HCT116 (cell line): Measurements from ENCODE around the gene GSTT4. TPM values are rescaled to one million over a fixed set of nuclear protein-coding genes. Genes with fewer than 3 reads are reported as not detected.

Experiments
- ATAC-seq: fragments of 200-7000 bp; cut with Tn5 transposase; 2 replicates; pipeline ENCODE4 v1.9.1; 2020; ENCODE audit warnings: mild to moderate bottlenecking, moderate library complexity
- BruUV-seq: library from RNA; stranded (reverse); fragments of 400-500 nt; replicated peaks from 2 replicates; lab custom pipeline; 2021; lab: Mats Ljungman, UMichigan
- CTCF ChIA-PET: fragments of 300-600 bp; sonication (Branson Sonifier 250); formaldehyde crosslinking; loops from one replicate; lab custom pipeline; 2021; ENCODE audit warnings: antibody characterized with exemption; lab: Charles Lee
- POLR2A ChIA-PET: fragments of 300-600, 350-600 bp; sonication (Branson Sonifier 250); formaldehyde crosslinking; loops from one replicate; lab custom pipeline; 2021; ENCODE audit warnings: antibody characterized with exemption; lab: Charles Lee
- RAD21 ChIA-PET, 2 experiments: fragments of 300-600 bp; sonication (Branson Sonifier 250); formaldehyde crosslinking; loops; one replicate each; lab custom pipeline; 2023; ENCODE audit warnings: low total read pairs in 2 of 2; ENCODE audit not compliant: uncharacterized antibody in 2 of 2, unreplicated experiment in 2 of 2, low non-redundant PET in 1 of 2; lab: Charles Lee
- DNase-seq: peaks from one replicate; pipeline ENCODE4 v3.0.0-alpha.2; 2010; ENCODE audit warnings: low read depth, low spot score
- H2AFZ ChIP-seq: fragments of 200-600 bp; shearing (Covaris generic), sonication (generic); 2 replicates; pipeline ENCODE4 v1.6.1; 2017; ENCODE audit warnings: low read depth, mixed run types, mixed read lengths, antibody characterized with exemption, low read length; ENCODE audit not compliant: poor library complexity, severe bottlenecking
- H3K27ac ChIP-seq: 2 replicates; pipeline ENCODE4 v1.5.1; 2012; ENCODE audit warnings: low read depth, low read length
- H3K27me3 ChIP-seq: fragments of 200-600 bp; sonication (generic); 2 replicates; pipeline ENCODE4 v1.6.1; 2016; ENCODE audit warnings: mixed run types, low read length, mixed read lengths; ENCODE audit not compliant: insufficient read depth
- H3K36me3 ChIP-seq, 2 experiments: fragments of 200-500 bp in 1 of 2; fragments of 200-600 bp in 1 of 2; sonication (Bioruptor generic) in 1 of 2; sonication (generic) in 1 of 2; 2 replicates each; pipeline versions ENCODE4 v1.5.1 to v1.6.1; 2014 to 2016; ENCODE audit warnings: low read length in 2 of 2, inconsistent platforms in 1 of 2, mixed read lengths in 1 of 2, mixed run types in 1 of 2; ENCODE audit not compliant: insufficient read depth in 2 of 2, control insufficient read depth in 1 of 2
- H3K4me1 ChIP-seq, 2 experiments: fragments of 200-600 bp in 1 of 2; sonication (generic) in 1 of 2; 2 replicates each; pipeline versions ENCODE4 v1.5.1 to v1.6.1; 2012 to 2017; ENCODE audit warnings: low read length in 2 of 2, inconsistent platforms in 1 of 2, mild to moderate bottlenecking in 1 of 2, mixed read lengths in 1 of 2, mixed run types in 1 of 2, moderate library complexity in 1 of 2; ENCODE audit not compliant: insufficient read depth in 2 of 2, control insufficient read depth in 1 of 2
- H3K4me2 ChIP-seq: fragments of 200-600 bp; sonication (generic); 2 replicates; pipeline ENCODE4 v1.6.1; 2017; ENCODE audit warnings: mixed run types, low read length, mixed read lengths
- H3K4me3 ChIP-seq, 2 experiments: fragments of 200-600 bp in 1 of 2; sonication (generic) in 1 of 2; replicated peaks in 1 of 2; 2 replicates each; pipeline ENCODE4 v1.5.1; 2011 to 2016; ENCODE audit warnings: low read length in 2 of 2, control low read depth in 1 of 2, low read depth in 1 of 2, mild to moderate bottlenecking in 1 of 2, mixed read lengths in 1 of 2, mixed run types in 1 of 2
- H3K79me2 ChIP-seq: fragments of 200-600 bp; sonication (generic); 2 replicates; pipeline ENCODE4 v1.6.1; 2017; ENCODE audit warnings: mild to moderate bottlenecking, mixed run types, low read length, moderate library complexity, mixed read lengths; ENCODE audit not compliant: insufficient read depth
- H3K9ac ChIP-seq: fragments of 200-600 bp; sonication (generic); 2 replicates; pipeline ENCODE4 v1.6.1; 2016; ENCODE audit warnings: low read length, mixed read lengths
- H3K9me2 ChIP-seq: fragments of 200-600 bp; sonication (generic), shearing (Covaris generic); 2 replicates; pipeline ENCODE4 v1.6.1; 2017; ENCODE audit warnings: mixed run types, mild to moderate bottlenecking, moderate library complexity; ENCODE audit not compliant: insufficient read depth
- H3K9me3 ChIP-seq, 2 experiments: fragments of 200-500 bp in 1 of 2; fragments of 200-600 bp in 1 of 2; sonication (Bioruptor generic) in 1 of 2; sonication (generic) in 1 of 2; 2 replicates each; pipeline ENCODE4 v1.6.1; 2014 to 2017; ENCODE audit warnings: low read length in 2 of 2, mixed read lengths in 2 of 2, inconsistent platforms in 1 of 2, low read depth in 1 of 2, mild to moderate bottlenecking in 1 of 2, mixed run types in 1 of 2, moderate library complexity in 1 of 2; ENCODE audit not compliant: control insufficient read depth in 1 of 2, insufficient read depth in 1 of 2
- H4K20me1 ChIP-seq: fragments of 200-600 bp; sonication (generic), shearing (Covaris generic); 2 replicates; pipeline ENCODE4 v1.6.1; 2017; ENCODE audit warnings: mixed run types, mild to moderate bottlenecking, moderate library complexity; ENCODE audit not compliant: insufficient read depth
- CEBPB ChIP-seq: IDR thresholded peaks from 2 replicates; pipeline ENCODE4 v1.6.1; 2012; ENCODE audit warnings: low read depth
- ELF1 ChIP-seq: IDR thresholded peaks from 2 replicates; pipeline ENCODE4 v1.6.1; 2012; ENCODE audit warnings: low read depth, borderline replicate concordance
- EZH2 ChIP-seq: fragments of 200-600 bp; sonication (generic); IDR thresholded peaks from 2 replicates; pipeline ENCODE4 v1.6.1; 2017; ENCODE audit warnings: antibody characterized with exemption, mixed run types
- FOSL1 ChIP-seq: IDR thresholded peaks from 2 replicates; pipeline ENCODE4 v1.6.1; 2012; ENCODE audit warnings: low read depth
- POLR2AphosphoS5 ChIP-seq: IDR thresholded peaks from 2 replicates; pipeline ENCODE4 v1.6.1; 2011; ENCODE audit warnings: mild to moderate bottlenecking, low read depth, low read length, moderate library complexity
- RAD21 ChIP-seq: IDR thresholded peaks from 2 replicates; pipeline ENCODE4 v1.6.1; 2012; ENCODE audit warnings: low read depth, mild to moderate bottlenecking
- SP1 ChIP-seq: IDR thresholded peaks from 2 replicates; pipeline ENCODE4 v1.6.1; 2012; ENCODE audit warnings: low read depth
- YY1 ChIP-seq: IDR thresholded peaks from 2 replicates; pipeline ENCODE4 v1.6.1; 2011; ENCODE audit warnings: low read length, low read depth, moderate library complexity, mild to moderate bottlenecking; ENCODE audit not compliant: insufficient replicate concordance; ENCODE audit errors: extremely low read depth
- ZFX ChIP-seq: fragments of 450-650 bp; IDR thresholded peaks from 2 replicates; pipeline ENCODE4 v1.6.1; 2017
- intact Hi-C: fragments of 100-400 bp; cut with micrococcal nuclease; formaldehyde crosslinking; loops from 2 replicates; pipeline ENCODE4 v1.10.0; 2022
- total RNA-seq: library from RNA; stranded (reverse); gene quantifications from one replicate; pipeline ENCODE4 v1.2.1, GENCODE V29; 2021; ENCODE audit not compliant: unreplicated experiment
- TF ChIP-seq, protein P1 (sequence below), 3 experiments: fragments of 200-600 bp in 1 of 3; sonication (generic) in 1 of 3; IDR thresholded peaks in 2 of 3; conservative IDR thresholded peaks in 1 of 3; 2 replicates each; pipeline ENCODE4 v1.5.1; 2012 to 2017; ENCODE audit warnings: low read depth in 2 of 3, low read length in 2 of 3, antibody characterized with exemption in 1 of 3, borderline replicate concordance in 1 of 3, control low read depth in 1 of 3, mild to moderate bottlenecking in 1 of 3, mixed read lengths in 1 of 3, mixed run types in 1 of 3, moderate library complexity in 1 of 3; ENCODE audit not compliant: insufficient read depth in 1 of 3
- TF ChIP-seq, protein P2 (sequence below): IDR thresholded peaks from 2 replicates; pipeline ENCODE4 v1.6.1; 2012; ENCODE audit warnings: low read depth
- TF ChIP-seq, protein P3 (sequence below): IDR thresholded peaks from 2 replicates; pipeline ENCODE4 v1.6.1; 2012
- TF ChIP-seq, protein P4 (sequence below): IDR thresholded peaks from 2 replicates; pipeline ENCODE4 v1.6.1; 2012

Gene GSTT4
- total RNA-seq, 1 experiment from 2014 or later, result not detected

DNA sequence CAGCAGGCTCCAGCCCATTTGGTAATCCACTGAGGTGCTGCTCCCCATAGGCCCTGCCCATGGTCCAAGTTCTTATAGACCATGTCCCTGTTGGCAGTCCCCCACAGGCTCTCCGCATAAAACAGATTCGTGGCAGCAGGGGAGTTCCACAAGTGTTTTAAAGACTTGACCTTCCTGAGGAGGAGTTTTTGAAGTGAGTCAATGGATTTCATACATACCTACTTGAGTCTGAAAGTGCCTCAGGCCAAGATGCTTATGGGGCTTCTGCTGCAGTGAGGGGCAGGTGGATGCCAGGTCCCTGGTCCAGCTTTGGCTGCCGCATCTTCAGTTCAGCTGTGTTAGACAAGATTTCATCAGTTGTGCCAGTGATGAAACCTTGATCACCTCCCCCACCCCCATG is 49.1 kb upstream of the GSTT4 start:
- ChIA-PET RAD21 (no interaction called here), CTCF (no interaction called here), POLR2A (no interaction called here)
- Histone ChIP-seq H3K9ac (no peak overlapping the region), H3K4me3 (no peak overlapping the region), H4K20me1 (no peaks in the 10 kb centered on the region), H3K4me1 (no peaks in the 10 kb centered on the region), H3K36me3 (peaks cover 35 to 39% of the 10 kb centered on the region in 2 experiments), H3K9me3 (no peaks in the 10 kb centered on the region), H3K4me2 (no peak overlapping the region), H3K79me2 (no peaks in the 10 kb centered on the region), H3K9me2 (no peaks in the 10 kb centered on the region), H3K27me3 (no peaks in the 10 kb centered on the region), H3K27ac (no peak overlapping the region), H2AFZ (no peak overlapping the region)
- intact Hi-C loops, result no loop called here
- no peak for DNase-seq
- TF ChIP-seq, protein P1, sequence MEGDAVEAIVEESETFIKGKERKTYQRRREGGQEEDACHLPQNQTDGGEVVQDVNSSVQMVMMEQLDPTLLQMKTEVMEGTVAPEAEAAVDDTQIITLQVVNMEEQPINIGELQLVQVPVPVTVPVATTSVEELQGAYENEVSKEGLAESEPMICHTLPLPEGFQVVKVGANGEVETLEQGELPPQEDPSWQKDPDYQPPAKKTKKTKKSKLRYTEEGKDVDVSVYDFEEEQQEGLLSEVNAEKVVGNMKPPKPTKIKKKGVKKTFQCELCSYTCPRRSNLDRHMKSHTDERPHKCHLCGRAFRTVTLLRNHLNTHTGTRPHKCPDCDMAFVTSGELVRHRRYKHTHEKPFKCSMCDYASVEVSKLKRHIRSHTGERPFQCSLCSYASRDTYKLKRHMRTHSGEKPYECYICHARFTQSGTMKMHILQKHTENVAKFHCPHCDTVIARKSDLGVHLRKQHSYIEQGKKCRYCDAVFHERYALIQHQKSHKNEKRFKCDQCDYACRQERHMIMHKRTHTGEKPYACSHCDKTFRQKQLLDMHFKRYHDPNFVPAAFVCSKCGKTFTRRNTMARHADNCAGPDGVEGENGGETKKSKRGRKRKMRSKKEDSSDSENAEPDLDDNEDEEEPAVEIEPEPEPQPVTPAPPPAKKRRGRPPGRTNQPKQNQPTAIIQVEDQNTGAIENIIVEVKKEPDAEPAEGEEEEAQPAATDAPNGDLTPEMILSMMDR (IDR thresholded peaks at IDR 0.05 in 2 of 3, conservative IDR thresholded peaks at IDR 0.05 in 1 of 3; ENCODE audit: borderline replicate concordance in 1 of 3, insufficient read depth in 1 of 3, low read depth in 2 of 3, low read length in 2 of 3), result no peak
- TF ChIP-seq ELF1 (no peak), EZH2 (no peak), CEBPB (no peak), RAD21 (no peak), POLR2AphosphoS5 (no peak), YY1 (no peak), FOSL1 (no peak), ZFX (no peak), SP1 (no peak)
- TF ChIP-seq, protein P2, sequence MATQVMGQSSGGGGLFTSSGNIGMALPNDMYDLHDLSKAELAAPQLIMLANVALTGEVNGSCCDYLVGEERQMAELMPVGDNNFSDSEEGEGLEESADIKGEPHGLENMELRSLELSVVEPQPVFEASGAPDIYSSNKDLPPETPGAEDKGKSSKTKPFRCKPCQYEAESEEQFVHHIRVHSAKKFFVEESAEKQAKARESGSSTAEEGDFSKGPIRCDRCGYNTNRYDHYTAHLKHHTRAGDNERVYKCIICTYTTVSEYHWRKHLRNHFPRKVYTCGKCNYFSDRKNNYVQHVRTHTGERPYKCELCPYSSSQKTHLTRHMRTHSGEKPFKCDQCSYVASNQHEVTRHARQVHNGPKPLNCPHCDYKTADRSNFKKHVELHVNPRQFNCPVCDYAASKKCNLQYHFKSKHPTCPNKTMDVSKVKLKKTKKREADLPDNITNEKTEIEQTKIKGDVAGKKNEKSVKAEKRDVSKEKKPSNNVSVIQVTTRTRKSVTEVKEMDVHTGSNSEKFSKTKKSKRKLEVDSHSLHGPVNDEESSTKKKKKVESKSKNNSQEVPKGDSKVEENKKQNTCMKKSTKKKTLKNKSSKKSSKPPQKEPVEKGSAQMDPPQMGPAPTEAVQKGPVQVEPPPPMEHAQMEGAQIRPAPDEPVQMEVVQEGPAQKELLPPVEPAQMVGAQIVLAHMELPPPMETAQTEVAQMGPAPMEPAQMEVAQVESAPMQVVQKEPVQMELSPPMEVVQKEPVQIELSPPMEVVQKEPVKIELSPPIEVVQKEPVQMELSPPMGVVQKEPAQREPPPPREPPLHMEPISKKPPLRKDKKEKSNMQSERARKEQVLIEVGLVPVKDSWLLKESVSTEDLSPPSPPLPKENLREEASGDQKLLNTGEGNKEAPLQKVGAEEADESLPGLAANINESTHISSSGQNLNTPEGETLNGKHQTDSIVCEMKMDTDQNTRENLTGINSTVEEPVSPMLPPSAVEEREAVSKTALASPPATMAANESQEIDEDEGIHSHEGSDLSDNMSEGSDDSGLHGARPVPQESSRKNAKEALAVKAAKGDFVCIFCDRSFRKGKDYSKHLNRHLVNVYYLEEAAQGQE, result no peak
- TF ChIP-seq, protein P3, sequence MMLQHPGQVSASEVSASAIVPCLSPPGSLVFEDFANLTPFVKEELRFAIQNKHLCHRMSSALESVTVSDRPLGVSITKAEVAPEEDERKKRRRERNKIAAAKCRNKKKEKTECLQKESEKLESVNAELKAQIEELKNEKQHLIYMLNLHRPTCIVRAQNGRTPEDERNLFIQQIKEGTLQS, result no peak
- TF ChIP-seq, protein P4, sequence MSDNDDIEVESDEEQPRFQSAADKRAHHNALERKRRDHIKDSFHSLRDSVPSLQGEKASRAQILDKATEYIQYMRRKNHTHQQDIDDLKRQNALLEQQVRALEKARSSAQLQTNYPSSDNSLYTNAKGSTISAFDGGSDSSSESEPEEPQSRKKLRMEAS, result no peak
- ATAC-seq, result no peak
- no TSS peak for BruUV-seq
